GM19467 (cell line): ENCODE measurements around the gene EDEM3.
"Not testable (repeated sequence)": the region's sequence is repeated elsewhere in the genome, so short reads cannot be mapped to it uniquely, and the experiment has no call there.

Experiments used
- ATAC-seq: cut with Tn5 transposase; IDR thresholded peaks from one replicate; pipeline ENCODE4 v1.9.1; 2021; ENCODE audit warnings: mild to moderate bottlenecking, moderate library complexity; ENCODE audit not compliant: unreplicated experiment

The EDEM3 gene

GRCh38 chr1:184739796-184740195 lies 14.9 kb downstream of the EDEM3 start:
- no peak for ATAC-seq

- no peak for ATAC-seq
Observed at GRCh38 chr1:184739070-184739469, 15.6 kb downstream of the EDEM3 start.

DNA sequence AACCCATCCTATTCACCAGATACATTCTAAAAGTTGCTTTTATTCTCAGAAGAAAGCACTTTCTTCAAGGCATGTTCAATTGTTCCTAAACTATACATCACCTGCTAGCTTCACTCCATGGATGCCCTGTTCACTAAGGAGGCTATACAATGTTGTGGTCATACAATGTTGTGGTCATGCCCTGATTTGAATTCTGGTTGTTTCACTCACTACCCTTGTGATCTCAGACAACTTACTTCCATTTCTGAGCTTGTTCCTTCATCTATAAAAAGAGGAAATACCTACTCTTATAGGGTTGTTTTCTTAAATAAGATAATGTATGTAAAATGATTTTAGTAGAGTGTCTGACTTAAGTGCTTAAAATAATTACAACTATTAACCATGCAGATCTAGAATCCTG lies 19.7 kb downstream of the EDEM3 start:
- ATAC-seq, result no peak

- no peak for ATAC-seq
Observed at GRCh38 chr1:184724843-184725242, 29.8 kb downstream of the EDEM3 start.

GRCh38 chr1:184716158-184716557 lies 38.5 kb downstream of the EDEM3 start:
- no peak for ATAC-seq

DNA sequence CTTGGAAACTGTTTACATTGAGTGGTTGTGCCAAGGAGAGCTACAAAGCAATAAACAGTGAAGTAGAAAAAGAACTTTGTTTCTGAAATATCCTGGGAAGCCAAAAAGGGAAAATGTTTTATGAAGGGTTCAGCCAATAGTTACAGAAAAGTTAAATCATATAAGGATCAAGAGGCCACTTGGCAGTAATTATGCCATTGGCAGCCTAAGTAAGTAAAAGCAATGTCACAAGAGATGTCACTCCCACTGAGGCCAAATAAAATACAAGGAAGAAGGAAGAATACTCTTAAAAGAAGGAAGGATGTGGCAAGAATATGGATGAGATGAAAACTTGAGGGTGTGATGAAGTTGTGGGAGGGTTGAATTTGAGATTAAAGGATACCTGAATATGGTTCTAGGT lies 45.2 kb downstream of the EDEM3 start:
- ATAC-seq, result no peak

GRCh38 chr1:184708084-184708676 lies 46.5 kb downstream of the EDEM3 start:
- ATAC-seq, result no peak

DNA sequence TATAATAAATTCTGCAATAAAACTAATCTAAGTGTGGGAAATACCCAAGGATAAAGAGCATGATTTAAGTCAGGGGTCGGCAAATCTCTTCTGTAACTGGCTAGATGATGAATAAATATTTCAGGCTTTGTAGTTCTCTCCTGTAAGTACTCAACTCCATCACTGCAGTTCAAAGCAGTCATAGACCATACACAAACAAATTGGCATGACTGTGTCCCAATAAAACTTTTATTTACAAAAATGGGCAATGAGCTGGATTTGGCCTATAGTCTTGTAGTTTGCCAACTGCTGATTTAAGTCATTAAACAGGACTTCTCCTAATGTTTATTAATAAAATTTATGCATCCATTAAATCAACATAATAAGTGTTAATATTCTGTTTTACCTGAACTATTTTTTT lies 49.4 kb downstream of the EDEM3 start:
- ATAC-seq, result no peak

- ATAC-seq, result no peak
Observed at GRCh38 chr1:184701816-184702215, 52.8 kb downstream of the EDEM3 start.

GRCh38 chr1:184698969-184699368 lies 55.7 kb downstream of the EDEM3 start:
- no peak for ATAC-seq

DNA sequence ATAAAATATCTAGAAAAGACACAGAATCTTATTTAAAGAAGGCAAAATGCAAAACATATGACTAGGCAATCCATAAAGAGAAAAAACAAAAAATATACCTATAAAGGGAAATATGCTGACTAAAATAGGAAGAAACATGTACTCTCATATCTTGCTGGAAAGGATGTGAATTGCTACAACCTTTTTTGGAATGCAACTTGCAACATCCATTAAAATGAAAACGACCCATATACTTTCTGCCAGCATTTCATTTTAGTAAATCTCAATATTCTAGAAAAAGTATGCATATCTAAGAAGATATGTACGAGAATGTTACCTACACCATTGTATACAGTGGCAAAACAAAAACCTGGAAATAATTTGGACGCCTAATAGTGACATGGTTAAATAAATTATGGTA lies 56.6 kb downstream of the EDEM3 start:
- ATAC-seq, result no peak

DNA sequence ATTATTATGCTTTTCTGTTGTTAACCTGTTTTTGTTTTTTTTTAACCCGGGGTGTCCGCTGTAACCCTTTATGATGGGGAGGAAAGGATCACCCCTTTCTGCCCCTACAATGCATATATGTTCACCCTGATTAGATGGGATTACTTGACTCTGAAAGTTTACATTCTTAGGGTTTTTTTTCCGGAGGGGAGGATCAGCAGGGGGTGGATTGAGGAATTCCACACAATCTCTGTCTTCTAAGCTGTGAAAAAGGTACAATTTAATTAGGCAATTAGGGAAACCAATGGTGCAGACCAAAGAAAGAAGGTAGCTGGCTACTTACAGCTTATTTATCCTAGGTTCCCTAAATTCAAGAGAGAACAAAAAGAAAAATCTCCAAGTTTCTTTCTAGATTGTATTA lies 58.3 kb downstream of the EDEM3 start:
- ATAC-seq, result no peak

GRCh38 chr1:184695023-184695422 lies 59.6 kb downstream of the EDEM3 start:
- no peak for ATAC-seq

DNA sequence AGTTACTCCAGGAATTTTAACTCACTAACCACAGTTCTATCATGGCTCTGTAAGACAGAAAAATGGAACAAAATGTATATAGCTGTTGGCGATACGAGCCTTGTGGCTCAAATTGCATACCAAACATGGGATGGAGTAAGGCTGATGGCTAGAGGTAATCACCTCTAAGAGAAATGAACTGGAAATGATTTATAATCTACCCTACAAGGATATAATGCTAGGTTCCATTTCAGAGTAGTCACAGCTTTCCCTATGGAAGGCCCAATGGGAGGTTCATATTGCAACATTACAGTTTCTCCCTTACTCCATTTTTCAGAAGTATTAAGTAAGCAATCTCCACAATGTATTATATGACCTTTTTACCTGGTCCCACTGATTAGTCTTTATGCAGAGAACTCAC lies 61.6 kb downstream of the EDEM3 start:
- no peak for ATAC-seq

DNA sequence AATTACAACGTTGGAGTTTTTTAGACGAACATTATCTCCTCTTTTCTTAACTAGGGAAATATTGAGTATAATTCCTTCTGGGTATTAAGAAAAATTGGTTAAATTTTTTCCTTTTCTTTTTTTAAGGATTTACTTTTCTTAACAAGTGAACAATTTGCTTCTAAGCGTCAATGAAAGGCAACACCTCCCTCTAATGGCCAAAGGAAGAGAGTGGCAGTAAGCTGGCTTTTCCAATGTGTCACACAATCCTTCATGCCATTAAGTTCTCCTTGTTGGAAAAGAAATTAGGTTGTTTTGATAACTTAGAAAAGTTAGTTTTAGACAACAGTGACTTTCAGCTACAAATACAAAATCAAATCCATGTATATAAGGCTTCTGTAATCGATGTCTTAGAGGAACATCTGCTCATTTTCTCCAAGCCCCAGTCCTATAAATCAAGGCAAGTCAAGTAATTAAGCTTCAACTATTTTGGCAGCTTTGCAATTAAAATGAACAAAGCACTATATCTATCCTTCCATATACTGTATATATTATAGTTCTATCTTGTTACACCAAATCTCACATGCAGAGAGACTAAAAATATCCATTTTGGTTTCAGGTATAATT lies 62.8 kb downstream of the EDEM3 start:
- no peak for ATAC-seq

- ATAC-seq, result no peak
Observed at GRCh38 chr1:184686540-184686939, 68.1 kb downstream of the EDEM3 start.

- ATAC-seq, result no peak
Observed at GRCh38 chr1:184685116-184685515, 69.5 kb downstream of the EDEM3 start.

DNA sequence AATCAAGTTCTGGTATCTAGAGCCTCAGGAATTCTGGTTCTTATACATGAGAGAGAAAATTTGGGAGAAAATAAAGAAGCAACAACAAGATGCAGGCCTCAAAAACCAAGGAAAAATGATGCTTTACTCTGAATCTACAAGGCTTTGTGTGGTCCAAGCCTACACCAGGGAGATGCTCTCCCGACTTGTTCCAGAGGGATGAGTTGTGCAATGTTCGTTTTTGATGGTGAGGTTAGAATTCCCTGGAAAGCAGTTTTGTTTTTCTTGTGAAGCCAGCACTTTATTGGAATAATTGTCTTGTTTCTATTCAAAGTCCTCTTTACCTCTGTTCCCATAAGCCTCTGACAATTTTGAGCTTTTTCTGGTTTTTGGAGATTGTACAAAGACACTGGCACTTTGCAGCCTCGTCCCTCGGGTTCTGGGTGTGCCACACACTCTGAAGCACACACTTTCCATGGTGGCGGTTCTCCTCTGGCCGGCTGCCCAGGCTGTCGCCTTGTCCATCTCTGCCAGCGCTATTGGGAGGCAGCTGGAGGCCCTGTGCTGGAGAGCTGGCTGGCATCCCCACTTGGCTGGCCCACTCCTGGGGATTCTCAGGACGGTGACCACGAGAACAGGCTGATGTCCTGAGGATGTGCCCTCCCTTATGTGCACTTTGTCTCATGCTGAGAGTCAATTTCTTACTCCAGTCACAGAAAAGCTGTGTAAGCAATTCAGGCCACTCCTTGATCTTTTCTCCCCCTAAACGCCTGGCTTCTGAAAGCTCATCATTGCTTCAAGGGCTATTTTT lies 70.2 kb downstream of the EDEM3 start:
- ATAC-seq, result no peak

DNA sequence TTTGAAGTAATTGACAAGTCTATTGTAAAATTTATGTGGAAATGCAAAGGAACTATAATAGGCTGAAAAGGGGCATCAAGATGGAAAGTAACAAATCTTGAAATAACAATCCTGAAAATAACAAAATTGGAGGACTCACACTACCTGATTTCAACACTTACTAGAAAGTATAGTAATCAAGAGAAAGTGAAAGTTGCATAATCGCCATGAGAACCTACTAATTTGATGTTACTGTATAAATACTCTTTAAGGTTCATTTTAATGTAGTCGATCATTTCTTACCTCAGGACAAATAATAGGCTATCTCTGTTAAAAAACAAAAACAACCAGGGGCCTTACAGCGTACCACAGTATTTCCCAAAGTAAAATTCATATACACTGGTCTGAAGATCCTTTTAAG lies 71.7 kb downstream of the EDEM3 start:
- ATAC-seq, result no peak

GRCh38 chr1:184680611-184681225 lies 73.9 kb downstream of the EDEM3 start:
- not testable (repeated sequence) for ATAC-seq

DNA sequence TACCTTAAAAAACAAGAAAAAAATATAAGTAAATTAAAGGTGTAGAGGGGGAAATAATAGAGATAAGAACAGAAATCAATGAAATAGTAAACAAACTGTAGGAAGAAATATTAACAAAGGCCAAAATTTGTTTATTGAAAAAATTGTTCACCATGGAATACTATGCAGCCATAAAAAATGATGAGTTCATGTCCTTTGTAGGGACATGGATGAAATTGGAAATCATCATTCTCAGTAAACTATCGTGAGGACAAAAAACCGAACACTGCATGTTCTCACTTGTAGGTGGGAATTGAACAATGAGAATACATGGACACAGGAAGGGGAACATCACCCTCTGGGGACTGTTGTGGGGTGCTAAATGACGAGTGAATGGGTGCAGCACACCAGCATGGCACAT lies 75.2 kb downstream of the EDEM3 start:
- not testable (repeated sequence) for ATAC-seq

DNA sequence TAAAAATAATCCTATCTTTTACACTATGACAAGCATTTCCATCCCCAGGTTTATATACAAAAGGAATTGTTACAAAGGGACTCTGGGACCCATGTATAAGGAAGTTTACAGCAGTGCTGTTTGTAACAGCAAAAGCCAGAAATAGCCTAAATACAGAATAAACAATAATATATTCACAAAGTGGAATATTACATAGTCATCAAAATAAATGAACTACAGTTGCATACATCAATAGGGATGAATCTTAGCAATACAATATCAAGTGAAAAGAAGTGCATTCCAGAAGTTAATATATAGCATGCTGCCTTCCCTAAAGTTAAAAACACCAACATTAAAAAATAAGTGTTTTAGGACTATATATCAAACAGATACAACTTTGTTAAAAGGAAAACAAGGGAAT lies 77.3 kb downstream of the EDEM3 start:
- no peak for ATAC-seq
